Thyroid gland (tissue), 4 donors: ENCODE results near the gene NCLN.

Experiments
- CTCF ChIP-seq, 6 experiments: fragments of 200-600 bp in 3 of 6; fragments of 450-650 bp in 3 of 6; sonication (generic) in 3 of 6; IDR thresholded peaks; one replicate each; pipeline ENCODE4 v1.5.1; 2016 to 2019; ENCODE audit warnings: antibody characterized with exemption in 6 of 6, mild to moderate bottlenecking in 2 of 6, inconsistent platforms in 1 of 6, moderate library complexity in 1 of 6
- POLR2A ChIP-seq, 2 donors: fragments of 450-650 bp; IDR thresholded peaks; one replicate each; pipeline ENCODE4 v1.6.1; 2017; ENCODE audit warnings: antibody characterized with exemption in 2 of 2, mild to moderate bottlenecking in 2 of 2, moderate library complexity in 1 of 2

- no peak for TF ChIP-seq CTCF (IDR thresholded peaks at IDR 0.05)
- TF ChIP-seq POLR2A (IDR thresholded peaks at IDR 0.05), result no peak
Observed at GRCh38 chr19:3151563-3152418, 33.9 kb upstream of the NCLN start.
